B cell (primary cell): ENCODE data around the gene ABCA13. TPM values are rescaled to one million over a fixed set of nuclear protein-coding genes. Genes with fewer than 3 reads are reported as not detected.

Source experiments
- ATAC-seq: fragments of 200-7000 bp; cut with Tn5 transposase; one replicate; pipeline ENCODE4 v1.10.0; 2021; ENCODE audit warnings: low read depth, mild to moderate bottlenecking, moderate number of reproducible peaks, moderate library complexity
- CTCF ChIA-PET: fragments of 350-600 bp; sonication (Branson Sonifier 250); formaldehyde crosslinking; loops from one replicate; lab custom pipeline; 2021; ENCODE audit warnings: antibody characterized with exemption, inconsistent platforms; lab: Charles Lee
- POLR2A ChIA-PET: fragments of 350-600 bp; sonication (Branson Sonifier 250); formaldehyde crosslinking; loops from one replicate; lab custom pipeline; 2021; ENCODE audit warnings: antibody characterized with exemption; lab: Charles Lee
- DNase-seq: peaks from one replicate; pipeline ENCODE4 v3.0.0; 2013
- H2AFZ ChIP-seq: 2 replicates; pipeline ENCODE4 v1.6.1; 2012; ENCODE audit warnings: mild to moderate bottlenecking, low read depth, low read length; ENCODE audit not compliant: insufficient read depth, poor library complexity, severe bottlenecking
- H3K27ac ChIP-seq, 2 donors: 1 replicate in 1 of 2; 2 replicates in 1 of 2; pipeline ENCODE4 v1.5.1; 2012 to 2013; ENCODE audit warnings: low read length in 2 of 2, mild to moderate bottlenecking in 2 of 2, moderate library complexity in 1 of 2
- H3K27me3 ChIP-seq, 4 experiments: fragments of 200-600 bp in 1 of 4; sonication (generic) in 1 of 4; replicated peaks in 1 of 4; 1 replicate in 2 of 4; 2 replicates in 2 of 4; pipeline versions ENCODE4 v1.6.1 to v1.7.0; 2013 to 2016; ENCODE audit warnings: low read length in 3 of 4, mild to moderate bottlenecking in 2 of 4, mixed read lengths in 1 of 4, moderate library complexity in 1 of 4; ENCODE audit not compliant: insufficient read depth in 4 of 4, control insufficient read depth in 3 of 4; ENCODE audit errors: control extremely low read depth in 1 of 4
- H3K36me3 ChIP-seq, 2 experiments: replicated peaks in 1 of 2; 1 replicate in 1 of 2; 2 replicates in 1 of 2; pipeline versions ENCODE4 v1.6.1 to v1.7.1; 2013; ENCODE audit warnings: low read length in 1 of 2; ENCODE audit not compliant: insufficient read depth in 2 of 2, control insufficient read depth in 1 of 2; ENCODE audit errors: control extremely low read depth in 1 of 2, extremely low read depth in 1 of 2
- H3K4me1 ChIP-seq, 2 donors: fragments of 200-600 bp in 1 of 2; sonication (generic) in 1 of 2; 1 replicate in 1 of 2; 2 replicates in 1 of 2; pipeline versions ENCODE4 v1.5.1 to v1.6.1; 2013 to 2017; ENCODE audit warnings: low read length in 2 of 2; ENCODE audit not compliant: control insufficient read depth in 2 of 2, insufficient read depth in 2 of 2
- H3K4me2 ChIP-seq: replicated peaks from 2 replicates; pipeline ENCODE3; 2012; ENCODE audit warnings: mild to moderate bottlenecking, low read depth, low read length; ENCODE audit not compliant: poor library complexity, severe bottlenecking
- H3K4me3 ChIP-seq, 5 experiments: fragments of 200-600 bp in 1 of 5; sonication (generic) in 1 of 5; 1 replicate in 3 of 5; 2 replicates in 2 of 5; pipeline versions ENCODE4 v1.5.1 to v1.7.0; 2011 to 2016; ENCODE audit warnings: low read length in 4 of 5, mild to moderate bottlenecking in 4 of 5, low read depth in 2 of 5, control low read depth in 1 of 5, moderate library complexity in 1 of 5; ENCODE audit not compliant: insufficient read depth in 1 of 5; ENCODE audit errors: control extremely low read depth in 1 of 5, extremely low read depth in 1 of 5
- H3K79me2 ChIP-seq: fragments of 200-600 bp; sonication (generic); one replicate; pipeline ENCODE4 v1.6.0; 2016; ENCODE audit warnings: low read length; ENCODE audit not compliant: control insufficient read depth, insufficient read depth
- H3K9ac ChIP-seq: fragments of 200-600 bp; sonication (generic); 2 replicates; pipeline ENCODE4 v1.6.1; 2017; ENCODE audit warnings: mild to moderate bottlenecking, low read length, moderate library complexity
- H3K9me3 ChIP-seq, 3 donors: one replicate each; pipeline versions ENCODE4 v1.6.1 to v1.7.1; 2013; ENCODE audit warnings: low read length in 2 of 3; ENCODE audit not compliant: control insufficient read depth in 2 of 3, insufficient read depth in 1 of 3; ENCODE audit errors: control extremely low read depth in 1 of 3
- H4K20me1 ChIP-seq: 2 replicates; pipeline ENCODE4 v1.6.0; 2012; ENCODE audit warnings: mild to moderate bottlenecking, low read length; ENCODE audit not compliant: insufficient read depth, control insufficient read depth, poor library complexity, severe bottlenecking
- H3K27ac Mint-ChIP-seq: one replicate; pipeline ENCODE4 v1.8.0; 2021; ENCODE audit warnings: mixed read lengths
- H3K27me3 Mint-ChIP-seq: one replicate; pipeline ENCODE4 v1.8.0; 2021; ENCODE audit warnings: mixed read lengths
- H3K4me1 Mint-ChIP-seq: one replicate; pipeline ENCODE4 v1.8.0; 2021; ENCODE audit warnings: mixed read lengths
- H3K4me3 Mint-ChIP-seq: one replicate; pipeline ENCODE4 v1.8.0; 2021; ENCODE audit warnings: mixed read lengths
- H3K9me3 Mint-ChIP-seq: one replicate; pipeline ENCODE4 v1.8.0; 2022; ENCODE audit warnings: mixed read lengths; ENCODE audit not compliant: insufficient read depth
- EZH2 ChIP-seq: IDR thresholded peaks from 2 replicates; pipeline ENCODE4 v1.6.1; 2012; ENCODE audit warnings: borderline replicate concordance, low read depth, mild to moderate bottlenecking, moderate library complexity, low read length; ENCODE audit not compliant: insufficient read depth, poor library complexity, severe bottlenecking
- WGBS: methylation state at CpG from one replicate; pipeline ENCODE4 v1.1.5; 2013; ENCODE audit warnings: missing lambda C conversion rate; ENCODE audit not compliant: insufficient coverage; 5-methylcytosine and 5-hydroxymethylcytosine counted together
- intact Hi-C: fragments of 100-400 bp; cut with micrococcal nuclease; formaldehyde crosslinking; loops from one replicate; pipeline ENCODE4 v1.10.0; 2022
- polyA plus RNA-seq: library from polyadenylated mRNA; depleted of rRNA; stranded (reverse); fragments of >200 nt; gene quantifications from 2 replicates; pipeline ENCODE4 v1.2.3, GENCODE V29; 2012
- total RNA-seq, 2 donors: library from RNA; stranded (reverse); fragments of 120-200 nt in 1 of 2; gene quantifications; 1 replicate in 1 of 2; 2 replicates in 1 of 2; pipeline versions ENCODE4 v1.2.3 to v1.2.4, GENCODE V29; 2013 to 2022
- TF ChIP-seq, protein P1 (sequence below): fragments of 200-600 bp; IDR thresholded peaks from one replicate; pipeline ENCODE4 v1.8.0; 2022; ENCODE audit warnings: antibody characterized with exemption, mild to moderate bottlenecking

ABCA13 gene
- total and polyA plus RNA-seq, 2 donors (not counting 1 experiment from before 2014, with no cell fraction given): not detected

DNA sequence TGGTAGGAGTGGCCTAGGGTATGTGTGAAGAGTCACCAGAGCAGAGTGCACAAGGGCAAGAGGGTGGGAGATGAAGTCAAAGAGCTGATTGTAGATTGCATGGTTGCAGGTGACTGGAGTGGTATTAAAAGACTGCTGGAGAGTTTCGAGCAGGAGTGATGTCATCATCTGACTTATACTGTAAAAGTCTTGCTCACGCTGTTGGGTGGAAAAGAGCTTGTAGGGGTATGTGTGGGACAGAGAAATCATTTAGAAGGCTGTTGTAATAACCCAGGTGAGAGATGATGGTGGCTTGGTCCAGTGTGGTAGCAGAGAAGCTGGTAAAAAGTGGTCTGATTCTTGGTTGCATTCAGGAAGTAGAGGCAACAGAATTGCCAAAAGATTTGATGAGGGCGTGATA is 184.1 kb downstream of the ABCA13 start:
- Histone ChIP-seq H3K4me3 (no peak overlapping the region), H2AFZ (no peak overlapping the region), H4K20me1 (no peaks in the 10 kb centered on the region), H3K36me3 (no peaks in the 10 kb centered on the region), H3K4me2 (no peak overlapping the region), H3K27ac (no peak overlapping the region), H3K27me3 (no peaks in the 10 kb centered on the region), H3K4me1 (no peaks in the 10 kb centered on the region), H3K9ac (no peak overlapping the region), H3K79me2 (no peaks in the 10 kb centered on the region), H3K9me3 (no peaks in the 10 kb centered on the region)
- 86% methylated on average over 2 of the region's 3 CpGs for WGBS
- ATAC-seq (no peak), DNase-seq (no peak)
- TF ChIP-seq EZH2: no peak
- TF ChIP-seq, protein P1, sequence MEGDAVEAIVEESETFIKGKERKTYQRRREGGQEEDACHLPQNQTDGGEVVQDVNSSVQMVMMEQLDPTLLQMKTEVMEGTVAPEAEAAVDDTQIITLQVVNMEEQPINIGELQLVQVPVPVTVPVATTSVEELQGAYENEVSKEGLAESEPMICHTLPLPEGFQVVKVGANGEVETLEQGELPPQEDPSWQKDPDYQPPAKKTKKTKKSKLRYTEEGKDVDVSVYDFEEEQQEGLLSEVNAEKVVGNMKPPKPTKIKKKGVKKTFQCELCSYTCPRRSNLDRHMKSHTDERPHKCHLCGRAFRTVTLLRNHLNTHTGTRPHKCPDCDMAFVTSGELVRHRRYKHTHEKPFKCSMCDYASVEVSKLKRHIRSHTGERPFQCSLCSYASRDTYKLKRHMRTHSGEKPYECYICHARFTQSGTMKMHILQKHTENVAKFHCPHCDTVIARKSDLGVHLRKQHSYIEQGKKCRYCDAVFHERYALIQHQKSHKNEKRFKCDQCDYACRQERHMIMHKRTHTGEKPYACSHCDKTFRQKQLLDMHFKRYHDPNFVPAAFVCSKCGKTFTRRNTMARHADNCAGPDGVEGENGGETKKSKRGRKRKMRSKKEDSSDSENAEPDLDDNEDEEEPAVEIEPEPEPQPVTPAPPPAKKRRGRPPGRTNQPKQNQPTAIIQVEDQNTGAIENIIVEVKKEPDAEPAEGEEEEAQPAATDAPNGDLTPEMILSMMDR: no peak
- Mint-ChIP-seq H3K27me3 (no peaks in the 10 kb centered on the region), H3K4me3 (no peak overlapping the region), H3K9me3 (no peaks in the 10 kb centered on the region), H3K27ac (no peak overlapping the region), H3K4me1 (no peaks in the 10 kb centered on the region)
- CTCF ChIA-PET: no interaction called here
- intact Hi-C loops: no loop called here
- POLR2A ChIA-PET: no interaction called here

DNA sequence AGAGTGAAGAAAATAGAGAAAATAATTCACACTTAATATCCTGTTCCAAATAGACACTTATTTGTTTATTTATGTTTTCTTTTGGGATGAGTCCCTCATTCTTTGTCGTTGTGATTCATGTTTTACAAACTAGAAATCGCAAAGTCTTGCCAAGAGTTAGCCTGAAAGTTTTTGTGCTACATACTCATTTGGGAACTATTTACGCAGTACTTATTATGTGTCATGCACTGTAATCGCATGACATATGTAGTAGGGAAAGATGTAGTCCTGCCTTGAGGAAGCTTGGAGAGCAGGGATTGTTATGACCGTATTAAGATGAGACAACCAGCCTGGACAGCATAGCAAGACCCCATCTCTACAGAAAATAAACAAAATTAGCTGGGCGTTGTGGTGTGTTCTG is 189.3 kb downstream of the ABCA13 start:
- Mint-ChIP-seq H3K27me3 (no peaks in the 10 kb centered on the region), H3K4me1 (no peaks in the 10 kb centered on the region), H3K4me3 (no peak overlapping the region), H3K9me3 (no peaks in the 10 kb centered on the region), H3K27ac (no peak overlapping the region)
- Histone ChIP-seq H2AFZ (no peak overlapping the region), H3K36me3 (no peaks in the 10 kb centered on the region), H3K4me2 (no peak overlapping the region), H3K9me3 (no peaks in the 10 kb centered on the region), H4K20me1 (no peaks in the 10 kb centered on the region), H3K4me1 (no peaks in the 10 kb centered on the region), H3K27me3 (no peaks in the 10 kb centered on the region), H3K79me2 (no peaks in the 10 kb centered on the region), H3K9ac (no peak overlapping the region), H3K4me3 (no peak overlapping the region), H3K27ac (no peak overlapping the region)
- DNase-seq (no peak), ATAC-seq (no peak)
- ChIA-PET CTCF (no interaction called here), POLR2A (no interaction called here)
- 95% methylated on average over 3 of the region's 6 CpGs for whole genome bisulfite sequencing
- TF ChIP-seq, protein P1: no peak
- TF ChIP-seq EZH2: no peak
- intact Hi-C loops: no loop called here
